GM19467 (cell line): ENCODE data around the gene LAMB1.

Source experiments
- ATAC-seq: cut with Tn5 transposase; IDR thresholded peaks from one replicate; pipeline ENCODE4 v1.9.1; 2021; ENCODE audit warnings: mild to moderate bottlenecking, moderate library complexity; ENCODE audit not compliant: unreplicated experiment

Gene LAMB1

DNA sequence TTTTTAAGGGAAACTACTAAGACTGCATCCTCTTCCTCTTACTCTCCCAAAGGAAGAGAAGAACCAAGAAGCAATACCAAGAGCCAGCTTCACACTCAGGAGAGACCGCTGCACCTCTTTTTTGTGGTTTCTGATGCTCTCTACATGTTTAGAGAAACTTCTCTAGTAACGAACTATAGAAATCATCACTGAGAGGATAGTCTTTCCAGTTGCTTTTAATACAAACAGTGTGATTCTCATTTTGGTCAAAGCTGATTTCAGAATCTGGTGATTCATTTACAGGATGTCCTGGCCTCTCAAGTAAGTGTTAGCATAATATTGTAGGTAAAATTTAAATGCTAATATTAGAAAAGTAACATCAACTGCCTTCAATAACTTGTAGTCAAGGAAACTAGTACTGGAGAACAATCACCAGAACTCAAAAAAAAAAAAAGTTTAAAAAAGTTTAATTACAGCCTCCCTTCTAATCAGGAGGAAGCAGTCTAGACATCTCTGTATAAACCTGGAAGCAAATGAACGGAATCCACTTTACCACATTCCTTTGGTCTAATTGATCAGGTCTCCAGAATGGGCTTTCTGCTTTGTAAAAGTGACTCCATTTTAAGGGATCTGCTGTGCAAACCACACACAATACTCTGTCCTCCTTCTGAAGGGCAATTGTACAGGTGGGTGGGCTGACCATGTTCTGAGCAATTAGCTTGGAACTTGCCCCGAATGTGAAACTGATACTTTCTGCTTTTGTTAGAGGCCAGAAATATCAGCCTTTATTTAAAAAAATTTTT is 3.0 kb downstream of the LAMB1 start:
- no peak for ATAC-seq

DNA sequence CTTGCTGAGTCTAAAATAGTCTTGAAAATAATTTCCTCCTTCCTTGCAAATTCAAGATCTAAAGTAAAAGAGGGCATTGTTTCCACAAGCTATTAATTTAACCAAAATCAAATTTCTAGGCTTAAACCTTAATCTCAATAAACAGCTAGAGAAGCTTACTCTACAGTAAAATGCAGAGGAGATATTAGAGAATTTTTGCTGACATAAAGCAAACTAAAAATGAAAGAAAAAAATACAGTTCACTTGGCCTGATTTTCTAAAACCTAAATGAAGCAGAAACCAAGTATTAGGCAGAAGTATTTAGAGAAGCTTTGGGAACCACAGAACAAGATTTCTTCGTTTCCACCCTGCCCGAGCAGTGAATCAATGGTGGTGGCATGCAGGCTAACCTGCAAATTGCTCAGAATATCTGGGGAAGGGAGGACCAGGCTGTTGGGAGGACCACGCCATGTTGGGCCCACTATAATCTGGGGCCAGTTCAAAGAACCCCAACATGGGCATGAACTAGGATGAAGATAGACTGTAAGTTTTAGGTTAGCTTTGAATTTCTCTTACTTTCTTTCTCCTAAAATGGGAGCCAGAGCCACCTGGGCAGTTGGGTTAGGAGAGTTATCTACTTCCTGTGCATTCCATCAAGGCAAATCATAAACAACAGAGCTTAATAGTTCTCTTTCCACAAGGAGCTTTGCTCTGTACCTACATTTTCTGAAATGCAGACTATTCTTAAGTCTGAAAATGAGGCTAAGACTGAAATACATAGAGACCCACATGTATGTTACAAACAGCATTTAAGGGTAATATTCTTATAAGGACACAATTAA is 4.1 kb downstream of the LAMB1 start:
- ATAC-seq: no peak

DNA sequence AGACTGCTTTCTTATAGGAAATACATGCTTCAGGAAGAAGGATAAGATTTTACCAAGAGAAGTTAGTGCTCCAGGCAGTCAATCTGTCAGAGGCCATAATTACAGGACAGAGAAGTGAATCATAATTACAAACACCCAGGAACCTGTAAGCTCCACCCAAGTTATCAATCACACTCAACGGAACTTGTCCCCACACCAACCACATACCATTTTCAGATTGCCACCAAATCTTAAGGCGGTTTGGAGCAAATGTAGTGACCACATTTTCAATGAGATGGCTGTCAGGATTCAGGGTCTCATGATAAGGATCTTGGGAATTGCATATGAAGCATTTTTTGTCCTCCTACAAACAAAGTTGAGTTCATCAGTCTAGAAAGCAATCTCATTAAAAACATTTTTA is 4.8 kb downstream of the LAMB1 start:
- no peak for ATAC-seq

DNA sequence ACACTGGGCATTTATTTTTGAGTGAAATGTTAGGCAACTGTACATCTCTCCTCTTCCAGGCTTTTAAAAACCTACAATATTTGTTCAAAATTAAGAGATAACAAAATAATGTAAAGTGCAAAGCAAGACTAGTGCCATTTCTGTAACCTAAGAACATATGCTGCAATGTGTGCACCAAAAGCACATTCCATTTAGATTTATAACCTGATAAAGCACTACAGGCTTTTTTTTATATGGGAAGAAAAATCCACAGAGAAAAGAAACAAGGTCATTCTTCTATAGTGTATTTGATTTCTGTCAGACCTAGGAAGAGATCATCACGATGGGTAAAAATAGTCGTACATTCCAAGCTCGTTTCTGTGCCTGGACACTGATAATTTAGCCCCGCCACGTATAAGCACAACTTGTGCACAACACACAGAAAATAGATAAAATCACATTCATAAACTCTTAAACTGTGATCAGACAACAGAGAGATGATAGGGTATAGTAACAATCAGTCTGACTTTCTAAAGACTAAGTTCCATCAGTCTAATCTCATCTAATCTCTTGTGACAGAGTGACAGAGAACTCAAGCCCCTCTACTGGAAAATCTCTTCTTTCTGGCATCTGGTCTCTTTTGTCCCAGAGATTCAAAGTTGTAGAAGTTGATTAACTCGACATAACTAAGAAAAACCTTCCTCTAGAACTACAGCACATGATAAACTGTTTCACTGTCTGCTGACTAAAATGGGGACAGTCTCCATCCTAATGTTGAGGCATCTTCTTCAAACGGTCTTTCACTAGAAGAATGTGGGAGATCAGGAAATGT is 6.7 kb downstream of the LAMB1 start:
- ATAC-seq: no peak

DNA sequence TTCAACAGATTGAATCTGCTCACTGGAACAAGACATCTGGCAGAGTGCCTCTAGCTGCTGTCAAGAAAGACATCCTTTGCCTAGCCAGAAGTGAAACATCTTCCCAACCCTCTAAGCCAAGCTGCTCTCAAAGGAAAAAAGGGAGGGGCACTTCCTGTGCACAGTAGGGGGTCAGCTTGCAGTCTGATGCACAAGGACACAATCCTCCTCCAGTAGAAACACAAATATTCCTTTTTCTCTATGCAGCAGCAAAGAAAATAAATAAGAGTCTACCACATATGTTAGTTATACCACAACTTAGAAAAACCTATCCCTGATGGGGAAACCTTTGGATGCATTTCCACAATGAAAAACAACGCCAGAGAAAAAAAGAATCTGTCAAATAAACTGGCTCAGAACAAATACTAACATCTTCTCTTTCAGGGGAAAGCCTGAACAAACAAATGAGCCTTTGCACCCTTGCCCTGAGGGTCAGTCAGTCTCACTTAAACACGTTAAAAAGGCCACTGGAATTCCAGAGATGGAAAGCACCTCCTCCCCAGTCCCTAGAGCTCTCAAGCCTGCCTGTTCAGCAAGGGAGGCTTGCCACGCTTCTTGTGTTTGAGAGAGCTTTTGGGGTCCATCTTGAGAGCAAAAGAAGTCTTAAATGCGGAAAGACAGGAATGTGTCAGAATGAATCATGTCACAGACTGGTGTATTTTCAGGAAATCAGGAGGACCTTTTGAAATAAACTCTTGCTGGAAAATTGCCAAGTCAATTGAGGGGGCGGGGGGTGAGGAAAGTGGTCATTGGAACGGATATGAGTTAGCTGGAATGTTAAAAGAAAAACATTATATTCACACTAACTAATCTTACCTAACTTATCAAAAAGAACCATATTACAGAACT is 7.5 kb downstream of the LAMB1 start:
- ATAC-seq: no peak

DNA sequence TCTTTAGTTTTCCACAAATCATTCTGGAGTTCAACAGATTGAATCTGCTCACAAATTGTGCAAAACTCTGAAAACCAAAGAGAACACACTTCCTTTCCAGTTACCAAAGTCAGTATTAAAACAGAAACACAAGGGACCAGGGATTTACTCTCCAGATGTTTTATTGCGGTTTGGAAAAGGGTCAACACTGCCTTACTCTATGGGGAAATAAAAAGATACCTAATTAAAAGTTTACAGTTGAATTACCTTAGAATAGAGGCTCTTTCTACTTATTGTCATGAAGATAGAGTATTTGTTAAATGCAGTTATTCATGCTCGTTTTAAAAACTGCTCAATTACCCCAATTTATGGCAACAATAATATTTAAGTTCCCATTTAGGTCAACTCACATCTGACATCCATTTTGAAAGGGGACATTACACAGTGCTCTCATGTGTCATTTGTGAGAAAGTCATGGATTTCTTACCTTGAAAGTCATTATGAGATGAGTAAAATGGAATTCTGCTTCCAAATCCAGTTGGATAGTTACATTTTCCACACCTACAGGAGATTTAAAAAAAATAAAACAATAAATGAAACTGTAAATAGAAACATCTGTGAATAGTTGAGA is 8.4 kb downstream of the LAMB1 start:
- no peak for ATAC-seq

DNA sequence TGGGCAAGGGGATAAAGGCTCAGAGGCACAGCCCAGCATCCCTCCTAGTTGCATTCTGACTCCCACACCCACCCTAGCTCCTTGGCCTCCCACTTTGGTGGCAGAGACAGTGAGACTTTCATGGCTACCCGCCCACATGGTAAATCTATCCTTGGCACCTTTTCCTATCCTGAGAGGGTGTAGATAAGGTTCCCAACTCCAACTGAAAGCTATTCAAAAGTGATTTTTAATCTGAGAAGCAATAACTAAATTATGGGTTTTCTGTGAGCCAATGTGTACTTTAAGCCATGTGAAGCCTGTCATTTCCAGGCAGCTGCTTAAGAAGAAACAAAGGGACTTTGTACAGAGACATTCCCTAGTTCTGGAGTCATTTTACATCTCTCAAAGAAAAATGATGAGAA is 9.1 kb downstream of the LAMB1 start:
- no peak for ATAC-seq

DNA sequence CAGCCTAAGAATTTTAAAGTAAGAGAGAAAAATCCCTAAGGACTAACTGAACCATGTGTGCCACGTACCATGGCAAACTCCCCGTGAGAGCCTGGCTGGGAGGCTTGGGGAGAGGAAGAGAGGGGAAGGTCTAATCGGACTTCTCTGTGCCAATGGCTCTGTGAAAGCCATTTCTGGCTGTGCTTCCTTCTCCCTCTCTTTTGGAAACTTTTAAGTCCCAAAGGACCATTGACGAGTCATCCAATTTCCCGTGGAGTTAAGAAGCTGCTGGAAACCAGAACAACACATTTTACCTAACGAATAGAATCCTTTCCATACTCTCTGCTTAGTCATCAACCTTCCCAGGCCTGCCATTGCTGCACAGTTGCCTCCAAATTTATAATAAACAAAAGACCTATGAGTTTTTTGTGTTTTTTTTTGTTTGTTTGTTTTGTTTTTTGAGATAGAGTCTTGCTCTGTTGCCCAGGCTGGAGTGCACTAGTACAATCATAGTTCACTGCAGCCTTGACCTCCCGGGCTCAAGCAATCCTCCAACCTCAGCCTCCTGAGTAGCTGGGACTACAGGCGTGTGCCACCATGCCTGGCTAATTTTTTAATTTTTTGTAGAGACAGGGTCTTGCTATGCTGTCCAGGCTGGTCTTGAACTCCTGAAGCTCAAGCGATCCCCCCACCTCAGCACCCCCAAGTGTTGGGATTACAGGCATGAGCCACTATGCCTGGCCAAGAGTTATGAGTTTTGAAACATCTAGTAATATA is 13.2 kb downstream of the LAMB1 start:
- no peak for ATAC-seq

DNA sequence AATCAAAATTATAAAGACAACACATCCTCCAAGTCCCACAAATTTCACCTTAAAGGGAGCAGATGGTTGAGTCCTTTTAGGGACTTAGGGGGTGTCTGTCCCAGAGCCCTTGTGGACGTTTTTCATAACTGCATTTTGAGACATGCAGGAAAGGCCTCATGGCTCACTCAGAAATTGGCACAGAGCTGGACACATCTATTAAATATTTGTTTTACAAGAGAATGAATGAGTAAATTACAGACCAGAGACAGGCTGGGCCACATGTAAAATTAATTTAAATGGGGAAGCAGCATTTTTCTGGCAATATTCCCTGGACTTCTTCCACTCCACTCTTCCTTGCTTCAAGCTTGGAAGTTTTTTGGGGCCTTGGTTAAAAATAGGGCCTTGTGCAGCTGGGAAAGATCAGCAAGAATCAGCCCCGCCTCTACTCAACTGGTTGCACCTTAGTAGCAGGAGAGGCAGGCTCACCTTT is 20.0 kb downstream of the LAMB1 start:
- no peak for ATAC-seq

DNA sequence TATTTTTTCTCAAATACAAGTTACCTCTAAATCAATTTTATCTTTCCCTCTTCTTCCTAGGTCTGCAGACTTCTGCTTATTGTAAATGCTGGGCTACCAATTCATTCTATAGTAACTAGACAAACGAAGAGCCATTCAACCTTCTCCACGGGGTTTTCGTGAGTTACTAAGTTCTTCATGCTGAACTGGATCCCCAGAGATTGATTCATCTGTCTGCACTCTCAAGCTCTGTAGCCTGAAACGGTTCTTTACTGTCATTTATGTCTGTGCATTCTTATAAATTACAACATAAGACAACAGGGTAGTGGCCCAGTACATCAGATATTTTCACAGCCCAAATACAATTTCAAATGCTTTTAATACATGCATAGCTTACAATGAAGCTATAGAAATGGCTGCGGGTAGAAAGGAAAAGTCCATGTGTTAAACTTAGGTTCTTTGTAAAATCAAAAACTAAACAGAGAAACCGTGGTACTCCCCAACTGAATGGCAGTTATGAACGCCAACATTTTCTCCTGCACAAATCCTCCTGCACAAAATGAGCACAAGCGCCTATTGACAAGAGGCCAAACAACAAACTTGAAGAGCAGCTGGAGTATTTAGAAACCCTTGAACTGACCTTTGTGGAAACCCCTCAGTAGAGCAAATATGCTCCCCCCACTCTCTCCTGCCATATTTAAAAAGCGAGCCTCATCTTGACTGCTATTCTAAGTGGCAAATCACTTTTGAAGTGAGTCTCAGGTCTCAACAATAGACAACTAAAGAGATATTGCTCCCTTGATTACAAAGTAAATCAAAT is 20.7 kb downstream of the LAMB1 start:
- no peak for ATAC-seq

DNA sequence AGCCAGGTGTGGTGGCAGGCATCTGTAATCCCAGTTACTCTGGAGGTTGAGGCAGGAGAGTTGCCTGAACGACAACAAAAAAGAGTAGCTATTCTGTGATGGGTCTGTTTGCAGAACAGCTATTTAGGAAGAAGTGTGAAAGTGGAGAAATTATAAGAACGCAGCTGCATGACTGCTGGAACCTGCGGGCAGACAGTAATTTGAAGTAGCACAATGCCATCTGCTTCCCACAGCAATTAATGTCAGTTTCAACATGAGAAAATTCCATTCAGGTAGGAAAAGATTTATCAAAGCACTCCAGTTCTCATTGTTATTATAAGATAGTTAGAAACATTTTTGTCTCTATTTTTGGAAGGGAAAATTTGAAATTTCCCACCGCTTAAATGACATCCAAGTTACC is 21.5 kb downstream of the LAMB1 start:
- no peak for ATAC-seq

DNA sequence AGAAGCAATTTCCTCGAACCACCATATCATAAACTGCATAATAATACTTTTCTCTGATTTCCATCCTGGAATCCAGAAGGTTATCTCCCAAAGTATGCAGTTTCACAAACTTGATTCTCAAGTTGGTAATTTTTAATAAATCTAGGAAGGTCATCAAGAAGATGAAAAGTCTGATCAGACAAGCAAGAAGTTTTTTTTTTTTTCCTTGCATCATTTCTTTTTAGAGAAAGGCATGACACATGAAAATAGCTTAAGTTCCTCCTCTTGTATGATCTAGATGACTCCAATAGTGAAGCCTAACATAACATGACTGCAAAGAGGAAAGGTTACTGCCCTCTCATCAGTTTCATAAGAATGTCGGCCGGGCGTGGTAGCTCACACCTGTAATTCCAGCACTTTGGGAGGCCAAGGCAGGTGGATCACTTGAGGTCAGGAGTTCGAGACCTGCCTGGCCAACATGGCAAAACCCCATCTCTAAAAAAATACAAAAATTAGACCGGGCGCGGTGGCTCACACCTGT is 22.2 kb downstream of the LAMB1 start:
- ATAC-seq: no peak

DNA sequence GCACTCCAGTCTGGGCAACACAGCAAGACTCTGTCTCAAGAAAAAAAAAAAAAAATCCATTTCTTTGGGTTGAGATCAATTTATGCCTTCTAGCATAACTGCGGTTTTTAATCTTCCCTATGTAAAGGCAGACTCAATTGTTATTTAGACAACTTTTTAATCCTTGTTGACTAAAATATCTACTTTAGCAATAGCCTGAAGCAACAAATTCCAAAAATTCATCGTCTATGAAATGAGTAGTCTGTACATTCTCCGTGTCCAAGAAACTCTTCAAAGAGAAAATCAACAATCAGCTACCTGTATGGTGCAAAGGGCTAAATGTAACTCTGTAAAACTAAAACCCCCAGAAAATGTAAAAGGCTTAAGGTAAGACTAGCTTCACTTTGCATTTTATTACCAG is 22.8 kb downstream of the LAMB1 start:
- no peak for ATAC-seq

DNA sequence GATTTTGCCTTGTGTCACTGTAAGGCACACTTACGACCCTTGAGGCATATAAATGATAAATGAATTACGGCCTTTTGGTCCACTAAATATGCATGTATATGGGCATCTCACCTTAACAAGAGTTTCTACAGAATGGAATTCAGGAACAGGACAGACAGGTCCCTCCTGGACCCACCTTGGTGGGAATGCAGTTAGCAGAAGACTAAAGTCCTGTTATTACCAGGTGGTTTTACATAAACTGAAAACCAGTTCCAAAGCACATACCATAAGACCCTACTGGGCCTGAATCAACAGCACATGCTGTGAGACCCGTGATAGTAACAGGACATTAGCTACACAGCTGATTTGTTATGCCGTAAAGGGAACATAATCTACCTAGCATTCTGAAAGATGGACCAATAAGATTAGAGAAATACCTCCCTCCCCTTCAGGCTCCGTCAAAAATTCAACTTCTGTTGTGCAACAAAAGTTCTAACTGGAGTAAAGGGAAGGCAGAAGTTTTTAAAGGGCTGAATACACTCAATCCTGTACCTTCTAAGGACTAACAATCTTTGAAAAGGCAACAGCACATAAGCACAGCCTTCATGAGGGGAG is 24.0 kb downstream of the LAMB1 start:
- ATAC-seq: no peak

DNA sequence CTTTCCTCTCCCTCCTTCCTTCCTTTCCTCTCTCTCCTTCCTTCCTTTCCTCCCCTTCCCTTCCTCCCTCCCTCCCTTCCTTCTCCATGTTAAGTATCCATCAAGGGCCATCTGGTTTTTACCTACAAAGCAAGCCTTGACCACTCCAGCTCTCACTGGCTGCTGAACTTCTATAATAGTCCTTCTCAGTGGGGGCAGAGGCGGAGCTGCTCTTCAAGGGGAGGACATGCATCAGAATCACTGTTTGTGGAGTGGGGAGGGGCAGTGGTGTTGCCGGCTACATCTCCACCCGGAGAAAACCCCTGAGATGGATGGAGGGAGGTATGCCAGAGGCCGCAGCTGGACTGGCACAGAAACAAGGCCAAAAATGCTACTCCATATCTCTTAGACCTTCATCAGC is 25.9 kb downstream of the LAMB1 start:
- ATAC-seq: no peak

DNA sequence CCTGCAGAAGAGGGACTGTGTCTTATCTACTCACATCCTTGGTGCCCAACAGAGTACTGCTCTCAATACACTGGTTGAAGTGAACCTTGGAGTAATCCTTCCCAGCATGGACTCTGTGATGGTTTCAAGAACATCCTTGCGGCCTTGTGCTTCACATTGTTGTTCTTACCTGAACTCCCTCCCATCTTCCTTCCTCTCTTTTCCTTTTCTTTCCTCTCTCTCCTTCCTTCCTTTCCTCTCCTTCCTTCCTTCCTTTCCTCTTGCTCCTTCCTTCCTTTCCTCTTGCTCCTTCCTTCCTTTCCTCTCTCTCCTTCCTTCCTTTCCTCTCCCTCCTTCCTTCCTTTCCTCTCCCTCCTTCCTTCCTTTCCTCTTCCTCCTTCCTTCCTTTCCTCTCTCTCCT is 26.3 kb downstream of the LAMB1 start:
- ATAC-seq: no peak

DNA sequence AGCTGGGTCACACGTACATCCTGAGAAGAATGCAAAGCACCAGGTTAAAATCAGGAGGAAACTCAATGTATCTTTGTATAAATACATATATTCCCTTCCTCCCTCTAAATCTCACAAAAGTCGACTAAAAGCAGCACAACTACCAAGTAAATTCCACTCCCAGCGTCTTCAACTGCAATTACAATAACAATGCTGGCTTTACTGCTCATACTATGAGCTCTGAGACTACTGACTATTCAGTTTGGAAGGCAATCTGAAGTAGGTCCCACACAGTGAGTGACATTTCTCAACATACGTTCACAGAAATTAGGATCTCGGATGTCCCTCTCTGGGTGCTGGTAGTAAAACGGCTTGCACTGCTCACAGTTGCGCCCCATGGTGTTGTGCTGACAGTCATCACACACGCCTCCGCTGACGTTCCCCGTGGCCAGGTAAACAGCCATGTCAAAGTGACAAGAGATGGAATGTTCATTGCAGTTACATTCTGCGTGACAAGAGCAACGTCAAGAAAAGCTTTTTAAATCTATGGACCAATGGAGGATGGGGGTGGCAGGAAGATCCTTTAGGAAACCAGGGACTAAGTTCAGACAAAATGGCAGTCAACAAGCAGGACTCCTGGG is 27.5 kb downstream of the LAMB1 start:
- no peak for ATAC-seq
